ENCODE results near the gene LIPH. TPM values are rescaled to one million over a fixed set of nuclear protein-coding genes. Genes with fewer than 3 reads are reported as not detected.

LIPH gene
- total RNA-seq, 2 experiments from 2014 or later, result not detected

DNA sequence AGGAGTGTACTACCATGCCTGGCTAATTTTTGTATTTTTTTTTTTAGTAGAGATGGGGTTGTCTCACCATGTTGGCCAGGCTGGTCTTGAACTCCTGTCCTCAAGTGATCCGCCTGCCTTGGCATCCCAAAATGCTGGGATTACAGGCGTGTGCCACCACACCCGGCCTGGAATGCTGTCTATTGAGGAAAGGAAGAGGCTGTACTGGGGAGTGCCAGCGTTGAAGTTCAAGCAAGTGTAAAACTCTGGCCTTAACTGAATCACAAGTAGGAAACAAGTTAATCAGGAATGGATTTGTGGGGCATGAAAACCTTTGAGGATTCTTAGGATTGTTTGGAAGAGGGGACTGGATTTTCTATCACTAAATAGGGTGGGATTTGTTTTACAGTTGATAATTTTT is 32.3 kb upstream of the LIPH start:
- Mint-ChIP-seq H3K27ac (peak overlapping the region; percentile 85), H3K4me3 (peak overlapping the region; percentile 42), H3K27me3 (no peaks in the 10 kb centered on the region), H3K4me1 (ENCODE audit: low read depth) (peaks cover 28% of the 10 kb centered on the region), H3K36me3 (ENCODE audit: low read depth) (peaks cover 17% of the 10 kb centered on the region), H3K9me3 (no peaks in the 10 kb centered on the region)
- peaks cover 30% of the 10 kb centered on the region for H3K4me1 ChIP-seq (ENCODE audit: insufficient read depth, low read length)
- no peak for DNase-seq
- ATAC-seq (ENCODE audit: poor library complexity), result no peak
- no peak for TF ChIP-seq CTCF (IDR thresholded peaks at IDR 0.05)
- H3K9me3 ChIP-seq (ENCODE audit: control insufficient read depth in 1 of 2, insufficient read depth in 1 of 2, low read length in 2 of 2), result no peaks in the 10 kb centered on the region
- no peaks in the 10 kb centered on the region for H3K27me3 ChIP-seq (ENCODE audit: control insufficient read depth in 1 of 2, insufficient read depth in 2 of 2, low read length in 2 of 2)
- H3K36me3 ChIP-seq (ENCODE audit: insufficient read depth, low read length), result no peaks in the 10 kb centered on the region
- POLR2A ChIA-PET, result no interaction called here
- CTCF ChIA-PET, result no interaction called here
- no peak overlapping the region for H3K27ac ChIP-seq (ENCODE audit: low read depth in 1 of 2, low read length in 2 of 2)
- intact Hi-C loops (cut with DNase I, micrococcal nuclease), result loop anchor here in 1 of 2 experiments (2.0 to 10.0 kb wide), 8 partner anchors 86 to 1700 kb away; partner anchors contain the start of genes ABCC5, DNAJB11, PARL and RPL39L
- H3K4me3 ChIP-seq (ENCODE audit: low read length), result no peak overlapping the region

GRCh38 chr3:185583925-185584324 is 31.5 kb upstream of the LIPH start:
- Histone ChIP-seq H3K4me1 (ENCODE audit: insufficient read depth, low read length) (peaks cover 30% of the 10 kb centered on the region), H3K9me3 (ENCODE audit: control insufficient read depth in 1 of 2, insufficient read depth in 1 of 2, low read length in 2 of 2) (no peaks in the 10 kb centered on the region), H3K27me3 (ENCODE audit: control insufficient read depth in 1 of 2, insufficient read depth in 2 of 2, low read length in 2 of 2) (no peaks in the 10 kb centered on the region), H3K36me3 (ENCODE audit: insufficient read depth, low read length) (no peaks in the 10 kb centered on the region), H3K27ac (ENCODE audit: low read depth in 1 of 2, low read length in 2 of 2) (no peak overlapping the region), H3K4me3 (ENCODE audit: low read length) (no peak overlapping the region)
- peaks cover 22% of the 10 kb centered on the region for H3K4me1 Mint-ChIP-seq (ENCODE audit: low read depth)
- no peak for ATAC-seq (ENCODE audit: poor library complexity)
- no peak for DNase-seq
- intact Hi-C loops (cut with DNase I, micrococcal nuclease), result loop anchor here in 1 of 2 experiments (2.0 to 10.0 kb wide), 6 partner anchors 85 to 1699 kb away; partner anchors contain the start of genes ABCC5, PARL, RPL39L and TMEM41A
- POLR2A ChIA-PET, result interaction anchor here (0.8 kb wide), 1 partner anchor 8 kb away, joined by 3 read pairs; no protein-coding TSS in a partner anchor
- H3K36me3 Mint-ChIP-seq (ENCODE audit: low read depth), result peaks cover 17% of the 10 kb centered on the region
- H3K9me3 Mint-ChIP-seq, result no peaks in the 10 kb centered on the region
- no peaks in the 10 kb centered on the region for H3K27me3 Mint-ChIP-seq
- no peak for TF ChIP-seq CTCF (IDR thresholded peaks at IDR 0.05)
- H3K27ac Mint-ChIP-seq, result peak overlapping the region; percentile 49
- CTCF ChIA-PET, result no interaction called here
- H3K4me3 Mint-ChIP-seq, result no peak overlapping the region

DNA sequence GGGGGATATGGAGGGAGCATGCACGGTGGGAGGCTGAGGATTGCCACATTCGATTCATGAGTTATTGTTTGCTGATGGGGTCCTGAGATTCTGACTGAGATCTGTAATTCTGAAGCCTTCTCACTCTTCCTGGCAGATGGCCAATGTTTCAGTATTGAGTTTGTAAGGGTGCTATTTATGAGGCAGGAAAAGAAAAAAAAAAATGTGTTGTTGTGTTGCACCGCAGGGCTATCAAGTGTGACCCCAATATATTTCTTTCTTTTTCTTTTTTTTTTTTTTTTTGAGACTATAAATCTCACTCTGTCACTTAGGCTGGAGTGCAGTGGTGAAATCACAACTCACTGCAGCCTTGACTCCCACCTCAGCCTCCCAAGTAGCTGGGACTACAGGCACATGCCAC is 30.5 kb upstream of the LIPH start:
- H3K27ac ChIP-seq (ENCODE audit: low read depth in 1 of 2, low read length in 2 of 2), result no peak overlapping the region
- no peaks in the 10 kb centered on the region for H3K27me3 Mint-ChIP-seq
- DNase-seq (peak in 3 of 14 experiments; percentile 49 to 67 (median 50)), ATAC-seq (ENCODE audit: poor library complexity) (no peak)
- H3K36me3 Mint-ChIP-seq (ENCODE audit: low read depth), result peaks cover 10% of the 10 kb centered on the region
- H3K4me1 ChIP-seq (ENCODE audit: insufficient read depth, low read length), result peaks cover 24% of the 10 kb centered on the region
- H3K4me3 ChIP-seq (ENCODE audit: low read length), result no peak overlapping the region
- ChIA-PET CTCF (no interaction called here), POLR2A (no interaction called here)
- H3K36me3 ChIP-seq (ENCODE audit: insufficient read depth, low read length), result no peaks in the 10 kb centered on the region
- TF ChIP-seq CTCF (IDR thresholded peaks at IDR 0.05), result no peak
- H3K27ac Mint-ChIP-seq, result no peak overlapping the region
- H3K4me1 Mint-ChIP-seq (ENCODE audit: low read depth), result peaks cover 15% of the 10 kb centered on the region
- H3K27me3 ChIP-seq (ENCODE audit: control insufficient read depth in 1 of 2, insufficient read depth in 2 of 2, low read length in 2 of 2), result no peaks in the 10 kb centered on the region
- intact Hi-C loops (cut with DNase I, micrococcal nuclease), result loop anchor here in 1 of 2 experiments (10.0 kb wide), 5 partner anchors 298 to 1698 kb away; partner anchors contain the start of genes ABCC5, PARL, RPL39L and VPS8
- no peaks in the 10 kb centered on the region for H3K9me3 Mint-ChIP-seq
- no peak overlapping the region for H3K4me3 Mint-ChIP-seq
- no peaks in the 10 kb centered on the region for H3K9me3 ChIP-seq (ENCODE audit: control insufficient read depth in 1 of 2, insufficient read depth in 1 of 2, low read length in 2 of 2)
